ENCODE data around the gene CCDC70. TPM values are rescaled to one million over a fixed set of nuclear protein-coding genes. Genes with fewer than 3 reads are reported as not detected.

CCDC70 gene
- total RNA-seq, 4 donors from 2014 or later, result not detected

- TF ChIP-seq POLR2AphosphoS5 (IDR thresholded peaks at IDR 0.05) (no peak), CTCF (IDR thresholded peaks at IDR 0.05) (no peak), EP300 (IDR thresholded peaks at IDR 0.05) (no peak), POLR2A (IDR thresholded peaks at IDR 0.05) (no peak)
- H3K36me3 ChIP-seq, result no peaks in the 10 kb centered on the region
- H3K27ac ChIP-seq, result no peak overlapping the region
- no peaks in the 10 kb centered on the region for H3K9me3 ChIP-seq
- WGBS, 2 donors (ENCODE audit: low coverage in 1 of 2), result 60 to 64% methylated on average over 8 to 12 of the region's 19 CpGs
- no peak for ATAC-seq
- H3K4me1 ChIP-seq, result peaks cover 0 to 17% (median 3%) of the 10 kb centered on the region in 3 donors
- no peaks in the 10 kb centered on the region for H3K27me3 ChIP-seq
- no peak overlapping the region for H3K4me3 ChIP-seq
Observed at GRCh38 chr13:51816604-51817249, 45.0 kb upstream of the CCDC70 start.

GRCh38 chr13:51817717-51818116 is 44.1 kb upstream of the CCDC70 start:
- Histone ChIP-seq H3K4me3 (no peak overlapping the region), H3K27me3 (no peaks in the 10 kb centered on the region), H3K27ac (no peak overlapping the region), H3K36me3 (no peaks in the 10 kb centered on the region), H3K4me1 (peaks cover 0 to 17% (median 3%) of the 10 kb centered on the region in 3 donors), H3K9me3 (no peaks in the 10 kb centered on the region)
- no peak for ATAC-seq
- TF ChIP-seq POLR2AphosphoS5 (IDR thresholded peaks at IDR 0.05) (no peak), EP300 (IDR thresholded peaks at IDR 0.05) (no peak), CTCF (IDR thresholded peaks at IDR 0.05) (no peak), POLR2A (IDR thresholded peaks at IDR 0.05) (no peak)
- 83 to 88% methylated on average over 2 to 3 of the region's 8 CpGs for WGBS, 2 donors (ENCODE audit: low coverage in 1 of 2)

GRCh38 chr13:51818276-51818675 is 43.5 kb upstream of the CCDC70 start:
- no peak for ATAC-seq
- Histone ChIP-seq H3K36me3 (no peaks in the 10 kb centered on the region), H3K4me3 (no peak overlapping the region), H3K9me3 (no peaks in the 10 kb centered on the region), H3K4me1 (peaks cover 0 to 17% (median 3%) of the 10 kb centered on the region in 3 donors), H3K27me3 (no peaks in the 10 kb centered on the region), H3K27ac (no peak overlapping the region)
- TF ChIP-seq CTCF (IDR thresholded peaks at IDR 0.05), result no peak
- TF ChIP-seq POLR2A (IDR thresholded peaks at IDR 0.05), result no peak
- TF ChIP-seq EP300 (IDR thresholded peaks at IDR 0.05), result no peak
- no peak for TF ChIP-seq POLR2AphosphoS5 (IDR thresholded peaks at IDR 0.05)
- WGBS, 2 donors (ENCODE audit: low coverage in 1 of 2), result 93 to 97% methylated on average over 3 to 4 of the region's 4 CpGs

- Histone ChIP-seq H3K4me1 (peaks cover 0 to 17% (median 3%) of the 10 kb centered on the region in 3 donors), H3K27me3 (no peaks in the 10 kb centered on the region), H3K27ac (peak overlapping the region in 1 of 4 donors; percentile 32), H3K4me3 (no peak overlapping the region), H3K36me3 (no peaks in the 10 kb centered on the region), H3K9me3 (no peaks in the 10 kb centered on the region)
- TF ChIP-seq EP300 (IDR thresholded peaks at IDR 0.05) (no peak), POLR2A (IDR thresholded peaks at IDR 0.05) (no peak), POLR2AphosphoS5 (IDR thresholded peaks at IDR 0.05) (no peak), CTCF (IDR thresholded peaks at IDR 0.05) (no peak)
- 53 to 68% methylated on average over 6 to 7 of the region's 9 CpGs for WGBS, 2 donors (ENCODE audit: low coverage in 1 of 2)
- ATAC-seq, result peak; percentile 56
Observed at GRCh38 chr13:51818781-51819511, 42.8 kb upstream of the CCDC70 start.
